ENCODE measurements around the gene GSKIP.

The GSKIP gene

DNA sequence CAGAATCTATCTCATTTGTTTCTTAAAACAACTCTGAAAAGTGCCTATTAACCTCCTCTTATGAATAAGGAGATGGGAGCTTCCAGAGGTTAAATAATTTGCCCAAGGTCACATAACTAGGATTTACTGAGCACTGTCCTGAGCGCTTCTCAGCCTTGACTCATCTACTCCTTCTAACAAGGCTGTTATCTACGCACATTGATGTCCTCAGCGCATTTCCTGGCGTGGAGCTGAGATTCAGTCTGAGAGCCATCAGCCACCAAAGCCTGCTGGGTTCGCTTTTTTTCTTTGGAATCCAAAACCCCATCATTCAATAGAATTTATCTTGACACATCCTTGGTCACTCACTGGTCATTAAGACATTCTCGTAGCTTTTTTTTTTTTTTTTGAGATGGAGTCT lies 57.9 kb downstream of the GSKIP start:
- H3F3A ChIP-seq (ENCODE audit: insufficient read depth), result no peaks in the 10 kb centered on the region
- no peaks in the 10 kb centered on the region for H3K9me2 ChIP-seq (replicated peaks; ENCODE audit: insufficient read depth, low read length)
- H3K9me3 ChIP-seq (ENCODE audit: insufficient read depth, low read length), result no peaks in the 10 kb centered on the region
- H3K9ac ChIP-seq (ENCODE audit: low read length), result no peak overlapping the region
- H3K27ac ChIP-seq (ENCODE audit: low read depth, low read length), result no peak overlapping the region
- no peaks in the 10 kb centered on the region for H4K20me1 ChIP-seq (ENCODE audit: low read depth, low read length)
- no peak overlapping the region for H3K4me3 ChIP-seq (ENCODE audit: insufficient read depth, low read length, poor library complexity, severe bottlenecking)
- H2AFZ ChIP-seq (ENCODE audit: low read depth, low read length, severe bottlenecking), result no peak overlapping the region
- no peaks in the 10 kb centered on the region for H3K27me3 ChIP-seq (ENCODE audit: low read length)
- no peaks in the 10 kb centered on the region for H3K36me3 ChIP-seq (ENCODE audit: low read length)
- TF ChIP-seq, protein P1, sequence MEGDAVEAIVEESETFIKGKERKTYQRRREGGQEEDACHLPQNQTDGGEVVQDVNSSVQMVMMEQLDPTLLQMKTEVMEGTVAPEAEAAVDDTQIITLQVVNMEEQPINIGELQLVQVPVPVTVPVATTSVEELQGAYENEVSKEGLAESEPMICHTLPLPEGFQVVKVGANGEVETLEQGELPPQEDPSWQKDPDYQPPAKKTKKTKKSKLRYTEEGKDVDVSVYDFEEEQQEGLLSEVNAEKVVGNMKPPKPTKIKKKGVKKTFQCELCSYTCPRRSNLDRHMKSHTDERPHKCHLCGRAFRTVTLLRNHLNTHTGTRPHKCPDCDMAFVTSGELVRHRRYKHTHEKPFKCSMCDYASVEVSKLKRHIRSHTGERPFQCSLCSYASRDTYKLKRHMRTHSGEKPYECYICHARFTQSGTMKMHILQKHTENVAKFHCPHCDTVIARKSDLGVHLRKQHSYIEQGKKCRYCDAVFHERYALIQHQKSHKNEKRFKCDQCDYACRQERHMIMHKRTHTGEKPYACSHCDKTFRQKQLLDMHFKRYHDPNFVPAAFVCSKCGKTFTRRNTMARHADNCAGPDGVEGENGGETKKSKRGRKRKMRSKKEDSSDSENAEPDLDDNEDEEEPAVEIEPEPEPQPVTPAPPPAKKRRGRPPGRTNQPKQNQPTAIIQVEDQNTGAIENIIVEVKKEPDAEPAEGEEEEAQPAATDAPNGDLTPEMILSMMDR (IDR thresholded peaks at IDR 0.05; ENCODE audit: insufficient read depth, low read length, poor library complexity, severe bottlenecking), result no peak
- TF ChIP-seq EZH2phosphoT487 (conservative IDR thresholded peaks at IDR 0.05; ENCODE audit: low read length), result no peak
- H3K79me2 ChIP-seq (ENCODE audit: insufficient read depth, low read length), result no peaks in the 10 kb centered on the region
- no peak overlapping the region for H3K4me2 ChIP-seq (ENCODE audit: low read depth, low read length, poor library complexity, severe bottlenecking)

DNA sequence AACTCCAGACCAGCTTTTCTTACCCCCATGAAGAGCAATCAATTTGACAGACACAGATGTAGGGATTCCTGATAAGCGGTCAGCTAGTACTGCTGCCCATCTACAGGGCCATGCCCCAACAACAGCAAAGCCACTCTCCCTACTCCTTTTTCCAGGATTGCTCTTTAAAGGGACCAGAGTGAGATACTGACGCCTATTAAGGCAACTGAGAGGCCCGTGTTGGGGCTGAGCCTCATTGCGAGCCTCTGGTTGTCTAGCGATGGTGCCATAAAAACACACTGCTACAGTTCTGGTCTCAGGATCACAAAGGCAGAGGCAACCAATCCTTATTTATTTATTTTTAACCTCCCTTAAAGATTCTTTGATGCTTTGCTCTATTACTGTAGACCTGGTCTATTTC lies 59.7 kb downstream of the GSKIP start:
- Histone ChIP-seq H3F3A (ENCODE audit: insufficient read depth) (no peaks in the 10 kb centered on the region), H3K9me3 (ENCODE audit: insufficient read depth, low read length) (no peaks in the 10 kb centered on the region), H2AFZ (ENCODE audit: low read depth, low read length, severe bottlenecking) (no peak overlapping the region), H3K4me3 (ENCODE audit: insufficient read depth, low read length, poor library complexity, severe bottlenecking) (no peak overlapping the region), H3K4me2 (ENCODE audit: low read depth, low read length, poor library complexity, severe bottlenecking) (no peak overlapping the region), H3K36me3 (ENCODE audit: low read length) (no peaks in the 10 kb centered on the region), H4K20me1 (ENCODE audit: low read depth, low read length) (no peaks in the 10 kb centered on the region), H3K9me2 (replicated peaks; ENCODE audit: insufficient read depth, low read length) (no peaks in the 10 kb centered on the region), H3K27me3 (ENCODE audit: low read length) (no peaks in the 10 kb centered on the region), H3K79me2 (ENCODE audit: insufficient read depth, low read length) (no peaks in the 10 kb centered on the region), H3K9ac (ENCODE audit: low read length) (no peak overlapping the region), H3K27ac (ENCODE audit: low read depth, low read length) (no peak overlapping the region)
- TF ChIP-seq, protein P1 (IDR thresholded peaks at IDR 0.05; ENCODE audit: insufficient read depth, low read length, poor library complexity, severe bottlenecking), result no peak
- TF ChIP-seq EZH2phosphoT487 (conservative IDR thresholded peaks at IDR 0.05; ENCODE audit: low read length), result no peak

DNA sequence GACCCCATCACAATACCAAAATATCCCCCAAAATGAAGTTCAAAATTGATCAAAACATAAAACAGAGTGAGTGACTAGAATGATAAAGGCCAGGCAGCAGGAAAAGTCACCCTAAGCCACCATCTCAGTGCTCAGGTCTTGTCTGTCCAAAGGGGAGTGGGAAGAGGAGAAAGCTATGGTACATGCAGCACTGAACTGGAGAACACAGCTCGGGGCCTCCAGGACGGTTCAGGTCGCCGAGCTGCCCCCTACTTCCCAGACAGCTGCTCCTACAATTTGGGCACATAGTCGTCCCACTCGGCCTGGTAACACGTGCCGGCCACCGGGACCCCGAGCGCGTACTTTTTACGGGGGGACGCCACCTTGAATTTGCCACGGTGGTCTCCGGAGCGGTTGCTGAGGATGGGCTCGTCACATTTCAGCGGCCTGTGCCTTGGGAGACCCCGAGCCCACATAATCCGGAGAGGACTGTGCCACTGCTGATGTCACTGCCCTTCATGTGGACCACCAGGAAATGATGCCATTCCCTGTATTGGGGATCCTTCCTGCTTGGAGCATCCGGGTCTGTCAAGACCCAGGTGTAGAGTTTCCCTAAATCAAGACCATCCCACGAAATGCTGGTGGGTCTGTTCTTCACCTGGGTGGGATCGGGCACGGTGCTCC lies 60.3 kb downstream of the GSKIP start:
- no peaks in the 10 kb centered on the region for H3K9me2 ChIP-seq (replicated peaks; ENCODE audit: insufficient read depth, low read length)
- no peaks in the 10 kb centered on the region for H3K27me3 ChIP-seq (ENCODE audit: low read length)
- H3K36me3 ChIP-seq (ENCODE audit: low read length), result no peaks in the 10 kb centered on the region
- peak overlapping the region; percentile 26; the same call in 1 of the 2 replicates for H3K9ac ChIP-seq (ENCODE audit: low read length)
- no peaks in the 10 kb centered on the region for H3F3A ChIP-seq (ENCODE audit: insufficient read depth)
- peak overlapping the region; percentile 47 for H3K4me2 ChIP-seq (ENCODE audit: low read depth, low read length, poor library complexity, severe bottlenecking)
- no peaks in the 10 kb centered on the region for H3K9me3 ChIP-seq (ENCODE audit: insufficient read depth, low read length)
- H3K27ac ChIP-seq (ENCODE audit: low read depth, low read length), result no peak overlapping the region
- H3K4me3 ChIP-seq (ENCODE audit: insufficient read depth, low read length, poor library complexity, severe bottlenecking), result no peak overlapping the region
- TF ChIP-seq EZH2phosphoT487 (conservative IDR thresholded peaks at IDR 0.05; ENCODE audit: low read length), result no peak
- TF ChIP-seq, protein P1 (IDR thresholded peaks at IDR 0.05; ENCODE audit: insufficient read depth, low read length, poor library complexity, severe bottlenecking), result no peak
- H3K79me2 ChIP-seq (ENCODE audit: insufficient read depth, low read length), result no peaks in the 10 kb centered on the region
- H4K20me1 ChIP-seq (ENCODE audit: low read depth, low read length), result no peaks in the 10 kb centered on the region
- H2AFZ ChIP-seq (ENCODE audit: low read depth, low read length, severe bottlenecking), result peak overlapping the region; percentile 72
